Endothelial cell of umbilical vein (primary cell): ENCODE data around the gene TAMM41. TPM values are rescaled to one million over a fixed set of nuclear protein-coding genes. Genes with fewer than 3 reads are reported as not detected.

ENCODE experiments used
- BruUV-seq: library from RNA; stranded (reverse); fragments of 400-500 nt; replicated peaks from 2 replicates; lab custom pipeline; 2021; lab: Mats Ljungman, UMichigan
- CTCF ChIA-PET: fragments of 300-600, 350-600 bp; sonication (Branson Sonifier 250); formaldehyde crosslinking; loops from one replicate; lab custom pipeline; 2021; ENCODE audit warnings: antibody characterized with exemption, inconsistent platforms; lab: Charles Lee
- POLR2A ChIA-PET: fragments of 300-600, 350-600 bp; sonication (Branson Sonifier 250); formaldehyde crosslinking; loops from one replicate; lab custom pipeline; 2021; ENCODE audit warnings: antibody characterized with exemption, inconsistent platforms; lab: Charles Lee
- DNase-seq: peaks from one replicate; pipeline ENCODE4 v3.0.0-alpha.2; 2011; ENCODE audit warnings: low read depth, low spot score
- FAIRE-seq: peaks from 2 replicates; lab custom pipeline; 2011; peaks lifted over from hg19 to GRCh38; lab: Jason Lieb, UNC
- H2AFZ ChIP-seq: 2 replicates; pipeline ENCODE4 v1.6.0; 2012; ENCODE audit warnings: low read depth, low read length, control low read depth, inconsistent platforms
- H3K27ac ChIP-seq: 2 replicates; pipeline ENCODE4 v1.5.1; 2011; ENCODE audit warnings: low read depth, mild to moderate bottlenecking, control low read depth, low read length, moderate library complexity; ENCODE audit not compliant: insufficient read depth
- H3K27me3 ChIP-seq, 2 experiments: 2 replicates each; pipeline versions ENCODE4 v1.6.0 to v1.6.1; 2011; ENCODE audit warnings: low read length in 2 of 2, mixed read lengths in 1 of 2; ENCODE audit not compliant: control insufficient read depth in 2 of 2, insufficient read depth in 2 of 2
- H3K36me3 ChIP-seq, 2 experiments: 2 replicates in 1 of 2; 3 replicates in 1 of 2; pipeline ENCODE4 v1.5.1; 2011; ENCODE audit warnings: low read length in 2 of 2, mild to moderate bottlenecking in 1 of 2, moderate library complexity in 1 of 2; ENCODE audit not compliant: control insufficient read depth in 2 of 2, insufficient read depth in 2 of 2; ENCODE audit errors: extremely low read depth in 1 of 2
- H3K4me1 ChIP-seq: 3 replicates; pipeline ENCODE4 v1.5.1; 2011; ENCODE audit warnings: mild to moderate bottlenecking, low read length; ENCODE audit not compliant: control insufficient read depth, insufficient read depth; ENCODE audit errors: extremely low read depth
- H3K4me2 ChIP-seq: 2 replicates; pipeline ENCODE4 v1.6.1; 2011; ENCODE audit warnings: low read length, control low read depth, mixed read lengths; ENCODE audit not compliant: insufficient read depth
- H3K4me3 ChIP-seq, 3 experiments: fragments of 200-600 bp in 1 of 3; sonication (generic), shearing (Covaris generic) in 1 of 3; replicated peaks in 1 of 3; 2 replicates each; pipeline ENCODE4 v1.5.1; 2011 to 2016; ENCODE audit warnings: control low read depth in 3 of 3, low read length in 3 of 3, mild to moderate bottlenecking in 2 of 3, inconsistent platforms in 1 of 3, low read depth in 1 of 3, moderate library complexity in 1 of 3; ENCODE audit not compliant: insufficient read depth in 1 of 3
- H3K79me2 ChIP-seq: 2 replicates; pipeline ENCODE4 v1.6.0; 2012; ENCODE audit warnings: low read length, inconsistent platforms; ENCODE audit not compliant: control insufficient read depth, insufficient read depth
- H3K9ac ChIP-seq: replicated peaks from 2 replicates; pipeline ENCODE3; 2011; ENCODE audit warnings: low read length, control low read depth; ENCODE audit not compliant: insufficient read depth; ENCODE audit errors: extremely low read depth
- H3K9me1 ChIP-seq: replicated peaks from 3 replicates; pipeline ENCODE4 v1.6.0; 2011; ENCODE audit warnings: mild to moderate bottlenecking, low read length; ENCODE audit not compliant: control insufficient read depth, insufficient read depth; ENCODE audit errors: extremely low read depth
- H3K9me3 ChIP-seq: replicated peaks from 2 replicates; pipeline ENCODE4 v1.5.1; 2012; ENCODE audit warnings: low read length, inconsistent platforms; ENCODE audit not compliant: control insufficient read depth, insufficient read depth
- H4K20me1 ChIP-seq: replicated peaks from 2 replicates; pipeline ENCODE3; 2011; ENCODE audit warnings: mild to moderate bottlenecking, low read length; ENCODE audit not compliant: control insufficient read depth, insufficient read depth; ENCODE audit errors: extremely low read depth
- MAX ChIP-seq: IDR thresholded peaks from 2 replicates; pipeline ENCODE4 v1.6.1; 2011; ENCODE audit not compliant: insufficient read depth, insufficient read length
- dilution Hi-C: fragments of 300-500 bp; cut with MboI; formaldehyde crosslinking; loops from one replicate; pipeline ENCODE4 v1.15.0; 2019; ENCODE audit warnings: low sequenced_read_pairs; ENCODE audit not compliant: extremely low pct_ligation_motif_present
- intact Hi-C: fragments of 100-400 bp; cut with micrococcal nuclease; formaldehyde crosslinking; loops from one replicate; pipeline ENCODE4 v1.10.0; 2022
- polyA plus RNA-seq, 4 experiments: library from polyadenylated mRNA; depleted of rRNA in 3 of 4; stranded (reverse) in 3 of 4; unstranded in 1 of 4; fragments of >200 nt; gene quantifications; 2 replicates each; pipeline versions ENCODE4 v1.2.1 to v1.2.3, GENCODE V29; 2011 to 2012; ENCODE audit warnings: missing spikeins in 1 of 4
- total RNA-seq: library from RNA; stranded (reverse); gene quantifications from 2 replicates; pipeline ENCODE4 v1.2.3, GENCODE V29; 2021
- TF ChIP-seq, protein P1 (sequence below), 2 donors: IDR thresholded peaks; 1 replicate in 1 of 2; 2 replicates in 1 of 2; pipeline ENCODE4 v1.5.1; 2011; ENCODE audit warnings: low read length in 2 of 2, mild to moderate bottlenecking in 2 of 2, moderate library complexity in 2 of 2, control low read depth in 1 of 2, inconsistent platforms in 1 of 2, low read depth in 1 of 2; ENCODE audit not compliant: insufficient read depth in 1 of 2; ENCODE audit errors: extremely low read depth in 1 of 2

Gene TAMM41
- total and polyA plus RNA-seq, 2 donors (not counting 3 experiments of a cell fraction or from before 2014, with no cell fraction given) = 12.6 to 29.7 TPM

DNA sequence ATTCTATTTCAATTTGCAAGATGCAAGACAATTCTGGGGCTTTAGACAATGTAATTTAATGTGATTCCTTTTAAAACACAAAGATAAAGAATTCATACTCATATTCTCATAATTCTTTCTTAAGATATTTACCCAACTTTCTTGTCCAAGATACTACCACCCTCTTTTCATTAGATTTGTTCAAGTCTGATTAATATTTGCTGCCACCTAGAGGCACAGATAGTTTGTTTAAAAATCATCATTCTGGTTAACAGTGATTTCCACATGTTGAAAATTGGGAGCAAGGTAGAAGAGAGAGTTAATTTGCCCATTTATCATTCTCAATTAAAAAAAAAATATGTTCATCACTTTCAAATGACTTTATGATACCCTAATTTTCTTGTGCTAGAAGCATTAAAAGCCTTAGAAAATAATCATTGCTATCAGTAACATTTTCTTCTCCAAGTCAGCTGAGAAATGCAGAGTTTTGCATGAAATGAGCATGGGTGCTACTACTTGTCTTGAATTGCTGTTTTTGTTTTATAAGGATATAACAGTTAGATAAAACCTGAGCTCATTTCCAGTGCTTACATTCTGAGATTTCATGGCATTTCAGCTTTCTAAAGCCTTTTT lies 11.6 kb downstream of the TAMM41 start:
- no peaks in the 10 kb centered on the region for H3K4me1 ChIP-seq

More for the DNA sequence above, 11.6 kb downstream of the TAMM41 start:
- H3K9ac ChIP-seq = no peak overlapping the region
- H2AFZ ChIP-seq = no peak overlapping the region
- no peaks in the 10 kb centered on the region for H3K79me2 ChIP-seq
- ChIA-PET POLR2A (no interaction called here), CTCF (interaction anchor here (0.7 to 1.2 kb wide), 5 partner anchors 9 to 456 kb away, joined by 3 to 5 read pairs (median 3); no protein-coding TSS in a partner anchor)
- no peaks in the 10 kb centered on the region for H3K9me3 ChIP-seq
- intact Hi-C loops = loop anchor here (1.0 to 2.0 kb wide), 4 partner anchors 60 to 456 kb away; no protein-coding TSS in a partner anchor
- no peaks in the 10 kb centered on the region for H3K9me1 ChIP-seq
- H4K20me1 ChIP-seq = no peaks in the 10 kb centered on the region
- no peak overlapping the region for H3K27ac ChIP-seq
- peaks cover 4 to 21% of the 10 kb centered on the region in 2 experiments for H3K36me3 ChIP-seq
- peak; percentile 49 for DNase-seq
- BruUV-seq = no TSS peak
- H3K27me3 ChIP-seq = no peaks in the 10 kb centered on the region
- FAIRE-seq = peak; percentile 87
- no peak overlapping the region for H3K4me2 ChIP-seq
- dilution Hi-C loops = no loop called here
- TF ChIP-seq MAX = no peak
- TF ChIP-seq, protein P1, sequence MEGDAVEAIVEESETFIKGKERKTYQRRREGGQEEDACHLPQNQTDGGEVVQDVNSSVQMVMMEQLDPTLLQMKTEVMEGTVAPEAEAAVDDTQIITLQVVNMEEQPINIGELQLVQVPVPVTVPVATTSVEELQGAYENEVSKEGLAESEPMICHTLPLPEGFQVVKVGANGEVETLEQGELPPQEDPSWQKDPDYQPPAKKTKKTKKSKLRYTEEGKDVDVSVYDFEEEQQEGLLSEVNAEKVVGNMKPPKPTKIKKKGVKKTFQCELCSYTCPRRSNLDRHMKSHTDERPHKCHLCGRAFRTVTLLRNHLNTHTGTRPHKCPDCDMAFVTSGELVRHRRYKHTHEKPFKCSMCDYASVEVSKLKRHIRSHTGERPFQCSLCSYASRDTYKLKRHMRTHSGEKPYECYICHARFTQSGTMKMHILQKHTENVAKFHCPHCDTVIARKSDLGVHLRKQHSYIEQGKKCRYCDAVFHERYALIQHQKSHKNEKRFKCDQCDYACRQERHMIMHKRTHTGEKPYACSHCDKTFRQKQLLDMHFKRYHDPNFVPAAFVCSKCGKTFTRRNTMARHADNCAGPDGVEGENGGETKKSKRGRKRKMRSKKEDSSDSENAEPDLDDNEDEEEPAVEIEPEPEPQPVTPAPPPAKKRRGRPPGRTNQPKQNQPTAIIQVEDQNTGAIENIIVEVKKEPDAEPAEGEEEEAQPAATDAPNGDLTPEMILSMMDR (IDR thresholded peaks at IDR 0.05; ENCODE audit: extremely low read depth in 1 of 2, insufficient read depth in 1 of 2, low read depth in 1 of 2, low read length in 2 of 2) = peak; percentile 17 to 30
- H3K4me3 ChIP-seq = no peak overlapping the region
